OCI-LY7 (cell line): ENCODE results near the gene NOTCH4. TPM values are rescaled to one million over a fixed set of nuclear protein-coding genes. Genes with fewer than 3 reads are reported as not detected.
"Not testable (repeated sequence)": the region's sequence is repeated elsewhere in the genome, so short reads cannot be mapped to it uniquely, and the experiment has no call there.

Source experiments
- BruUV-seq: library from RNA; stranded (reverse); fragments of 400-500 nt; replicated peaks from 2 replicates; lab custom pipeline; 2021; lab: Mats Ljungman, UMichigan
- CTCF ChIA-PET: fragments of 300-600 bp; sonication (Branson Sonifier 250); formaldehyde crosslinking; loops from one replicate; lab custom pipeline; 2022; ENCODE audit warnings: antibody characterized with exemption; ENCODE audit not compliant: unreplicated experiment; lab: Charles Lee
- POLR2A ChIA-PET: fragments of 300-600 bp; sonication (Branson Sonifier 250); formaldehyde crosslinking; loops from one replicate; lab custom pipeline; 2022; ENCODE audit warnings: antibody characterized with exemption; lab: Charles Lee
- DNase-seq: peaks from one replicate; pipeline ENCODE4 v3.0.0-alpha.2; 2015; ENCODE audit warnings: low spot score
- H2AFZ ChIP-seq: fragments of 200-600 bp; sonication (generic), shearing (Covaris generic); 2 replicates; pipeline ENCODE4 v1.6.1; 2014; ENCODE audit warnings: mild to moderate bottlenecking, antibody characterized with exemption, low read length, moderate library complexity
- H3K27ac ChIP-seq: fragments of 200-600 bp; sonication (generic); 2 replicates; pipeline ENCODE4 v1.5.1; 2014; ENCODE audit warnings: mixed run types, low read depth, mild to moderate bottlenecking, moderate library complexity, low read length, inconsistent platforms; ENCODE audit not compliant: poor library complexity, severe bottlenecking
- H3K36me3 ChIP-seq: fragments of 200-600 bp; sonication (generic); 2 replicates; pipeline ENCODE4 v1.6.1; 2014; ENCODE audit warnings: mild to moderate bottlenecking, antibody characterized with exemption, low read length, moderate library complexity, mixed read lengths; ENCODE audit not compliant: insufficient read depth
- H3K4me1 ChIP-seq: fragments of 200-600 bp; sonication (generic); 2 replicates; pipeline ENCODE4 v1.5.1; 2014; ENCODE audit warnings: mild to moderate bottlenecking, low read length; ENCODE audit not compliant: insufficient read depth, poor library complexity, severe bottlenecking
- H3K4me2 ChIP-seq: fragments of 200-600 bp; sonication (generic); 2 replicates; pipeline ENCODE4 v1.6.1; 2014; ENCODE audit warnings: mild to moderate bottlenecking, low read length
- H3K4me3 ChIP-seq: fragments of 200-600 bp; sonication (generic); 2 replicates; pipeline ENCODE4 v1.5.1; 2014; ENCODE audit warnings: mild to moderate bottlenecking, low read depth, low read length; ENCODE audit not compliant: poor library complexity, severe bottlenecking
- H3K79me2 ChIP-seq: fragments of 200-600 bp; sonication (generic); 2 replicates; pipeline ENCODE4 v1.6.1; 2016; ENCODE audit warnings: low read depth, mild to moderate bottlenecking, low read length, moderate library complexity, mixed read lengths; ENCODE audit not compliant: insufficient read depth
- H3K9me2 ChIP-seq: fragments of 200-600 bp; sonication (generic); 2 replicates; pipeline ENCODE4 v1.6.1; 2016; ENCODE audit warnings: mild to moderate bottlenecking, low read length, mixed read lengths; ENCODE audit not compliant: insufficient read depth
- H3K9me3 ChIP-seq: fragments of 200-600 bp; sonication (generic); 2 replicates; pipeline ENCODE4 v1.6.1; 2014; ENCODE audit warnings: mild to moderate bottlenecking, mixed run types, low read length, mixed read lengths
- H4K20me1 ChIP-seq: fragments of 200-600 bp; sonication (generic); 2 replicates; pipeline ENCODE4 v1.6.1; 2014; ENCODE audit warnings: mild to moderate bottlenecking, antibody characterized with exemption, low read length, moderate library complexity, mixed read lengths; ENCODE audit not compliant: insufficient read depth
- CTCF ChIP-seq: fragments of 200-600 bp; sonication (generic); conservative IDR thresholded peaks from 2 replicates; pipeline ENCODE4 v1.5.1; 2014; ENCODE audit warnings: mild to moderate bottlenecking, antibody characterized with exemption, low read length, moderate library complexity, mixed read lengths
- EZH2phosphoT487 ChIP-seq: fragments of 200-600 bp; sonication (generic); IDR thresholded peaks from 2 replicates; pipeline ENCODE4 v1.6.1; 2018; ENCODE audit warnings: low read depth, borderline replicate concordance, mild to moderate bottlenecking, mixed run types, antibody characterized with exemption, low read length, moderate library complexity, mixed read lengths
- intact Hi-C: fragments of 100-400 bp; cut with micrococcal nuclease; formaldehyde crosslinking; loops from one replicate; pipeline ENCODE4 v1.10.0; 2022; ENCODE audit not compliant: unreplicated experiment
- total RNA-seq, 2 experiments: library from RNA; depleted of rRNA in 1 of 2; stranded (reverse); fragments of >200 nt in 1 of 2; shearing (Covaris generic) in 1 of 2; gene quantifications; 2 replicates each; pipeline ENCODE4 v1.2.3, GENCODE V29; 2014 to 2022

NOTCH4 gene
- total RNA-seq, 2 experiments from 2014 or later: 1.4 to 2.4 TPM

DNA sequence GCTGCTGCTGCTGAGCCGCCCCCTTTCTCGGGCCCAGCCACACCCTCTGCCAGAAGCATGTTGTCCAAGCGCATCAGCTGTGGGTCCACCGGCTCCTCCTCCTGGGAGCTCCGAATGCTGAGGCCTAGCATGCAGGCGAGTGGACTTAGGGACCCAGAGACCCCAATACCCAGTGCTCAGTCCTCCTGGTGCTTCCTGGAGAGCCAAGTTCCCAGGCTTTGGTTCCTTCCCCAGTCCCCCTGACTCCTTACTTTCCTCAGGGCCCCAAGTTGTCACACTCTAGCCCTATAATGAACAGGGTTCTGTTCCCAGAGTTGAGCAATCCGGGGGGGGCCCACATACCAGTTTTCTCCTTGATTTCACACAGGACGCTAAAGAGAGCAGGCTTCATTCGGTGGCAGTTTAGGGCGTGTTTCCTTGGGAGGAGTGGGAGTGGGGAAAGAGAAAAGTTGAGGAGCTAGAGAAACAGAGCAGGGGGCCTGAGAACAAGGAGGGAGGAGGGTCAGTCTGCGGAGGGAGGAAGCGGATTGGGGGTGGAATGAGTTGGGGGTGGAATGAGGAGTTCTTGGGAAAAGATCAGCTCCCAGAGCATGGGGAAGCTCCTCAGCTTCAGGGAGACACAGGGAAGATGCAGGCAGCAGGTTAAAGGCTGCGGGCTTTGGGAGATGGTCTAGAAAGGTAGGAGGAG, 35.3 kb downstream of the NOTCH4 start:
- TF ChIP-seq CTCF (no peak), EZH2phosphoT487 (no peak)
- Histone ChIP-seq H2AFZ (no peak overlapping the region), H3K27ac (peak overlapping the region; percentile 79), H3K9me3 (no peaks in the 10 kb centered on the region), H3K4me1 (peaks cover 50% of the 10 kb centered on the region), H3K79me2 (peaks cover 31% of the 10 kb centered on the region; the same call in 1 of the 2 replicates), H3K9me2 (no peaks in the 10 kb centered on the region), H3K4me2 (peak overlapping the region; percentile 86), H4K20me1 (no peaks in the 10 kb centered on the region), H3K4me3 (peak overlapping the region; percentile 92), H3K36me3 (peaks cover 40% of the 10 kb centered on the region)
- CTCF ChIA-PET: no interaction called here
- POLR2A ChIA-PET: interaction anchor here (0.8 to 3.3 kb wide), 3 partner anchors 9 to 79 kb away, joined by 3 to 16 read pairs (median 3); partner anchors contain the start of gene AGPAT1
- no peak for DNase-seq
- BruUV-seq: no TSS peak
- intact Hi-C loops: no loop called here

GRCh38 chr6:32187725-32188380, 36.0 kb downstream of the NOTCH4 start:
- H3K4me1 ChIP-seq: peaks cover 44% of the 10 kb centered on the region
- CTCF ChIA-PET, H3K9me2 ChIP-seq: not testable (repeated sequence)

DNA sequence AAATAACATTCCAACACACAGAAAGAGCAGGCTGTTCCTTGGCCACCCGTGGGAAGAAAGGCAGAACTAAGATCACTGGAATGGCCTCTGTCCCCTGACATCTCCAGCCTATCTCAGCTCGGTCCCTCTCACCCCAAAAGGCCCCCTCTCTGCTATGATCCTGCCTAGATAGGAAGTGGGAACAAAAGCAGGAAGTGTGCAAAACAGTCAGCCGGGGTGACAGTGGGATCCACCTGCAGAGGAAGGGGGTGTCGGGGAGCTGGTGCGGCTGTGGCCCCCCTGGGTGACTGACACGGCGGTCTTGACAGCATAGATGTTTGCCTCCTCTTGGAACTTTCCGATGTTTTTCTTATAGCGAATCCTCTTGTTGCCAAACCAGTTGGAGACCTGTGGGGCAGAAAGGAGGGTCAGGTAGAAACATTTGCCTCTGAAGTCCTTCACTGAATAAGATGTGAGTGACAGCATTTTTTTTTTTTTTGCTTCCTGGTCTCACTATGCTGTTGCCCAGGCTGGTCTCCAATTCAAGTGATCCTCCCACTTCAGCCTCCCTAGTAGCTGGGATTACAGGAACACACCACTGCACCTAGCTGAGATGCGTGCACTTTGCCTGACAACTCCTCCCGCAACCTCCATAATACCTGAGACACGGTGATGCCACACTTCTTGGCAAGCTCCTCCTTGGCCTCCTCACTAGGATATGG, 36.7 kb downstream of the NOTCH4 start:
- no peak overlapping the region for H2AFZ ChIP-seq
- POLR2A ChIA-PET: no interaction called here
- intact Hi-C loops: no loop called here
- TF ChIP-seq EZH2phosphoT487 (no peak), CTCF (no peak)
- H3K4me2 ChIP-seq: peak overlapping the region; percentile 27; the same call in 1 of the 2 replicates
- BruUV-seq: no TSS peak
- peaks cover 26% of the 10 kb centered on the region; the same call in 1 of the 2 replicates for H3K79me2 ChIP-seq
- no peak overlapping the region for H3K4me3 ChIP-seq
- no peaks in the 10 kb centered on the region for H4K20me1 ChIP-seq
- CTCF ChIA-PET: no interaction called here
- H3K9me2 ChIP-seq: no peaks in the 10 kb centered on the region
- peaks cover 53% of the 10 kb centered on the region for H3K36me3 ChIP-seq
- peak overlapping the region; percentile 6 for H3K27ac ChIP-seq
- H3K9me3 ChIP-seq: no peaks in the 10 kb centered on the region
- H3K4me1 ChIP-seq: peaks cover 43% of the 10 kb centered on the region
- DNase-seq: no peak

More at GRCh38 chr6:32187725-32188380, 36.0 kb downstream of the NOTCH4 start:
- BruUV-seq, H3K9me3 ChIP-seq, intact Hi-C loops, DNase-seq, H3K4me3 ChIP-seq, H4K20me1 ChIP-seq, POLR2A ChIA-PET, H2AFZ ChIP-seq, H3K4me2 ChIP-seq: not testable (repeated sequence)
- H3K27ac ChIP-seq: peak overlapping the region; percentile 6
- peaks cover 46% of the 10 kb centered on the region for H3K36me3 ChIP-seq
- peaks cover 31% of the 10 kb centered on the region; the same call in 1 of the 2 replicates for H3K79me2 ChIP-seq

GRCh38 chr6:32186151-32186840, 37.6 kb downstream of the NOTCH4 start:
- DNase-seq, H3K9me3 ChIP-seq, H3K4me3 ChIP-seq, intact Hi-C loops, H3K9me2 ChIP-seq, H2AFZ ChIP-seq, CTCF ChIA-PET, POLR2A ChIA-PET, BruUV-seq, H4K20me1 ChIP-seq, H3K27ac ChIP-seq: not testable (repeated sequence)
- Histone ChIP-seq H3K4me1 (peaks cover 42% of the 10 kb centered on the region), H3K4me2 (0 out of 2 replicates have a peak overlapping the region, but pooled peaks have one; percentile 27), H3K36me3 (peaks cover 56% of the 10 kb centered on the region), H3K79me2 (peaks cover 17% of the 10 kb centered on the region; the same call in 1 of the 2 replicates)
